PFSK-1 (cell line): Measurements from ENCODE around the gene PHACTR3.

Source experiments
- FOXP2 ChIP-seq: optimal IDR thresholded peaks from 2 replicates; pipeline ENCODE3; 2011; ENCODE audit warnings: borderline replicate concordance, control low read depth, inconsistent platforms; ENCODE audit not compliant: insufficient read depth; ENCODE audit errors: extremely low read length, extremely low read depth
- POLR2AphosphoS5 ChIP-seq: IDR thresholded peaks from 2 replicates; pipeline ENCODE4 v1.6.1; 2012; ENCODE audit warnings: low read depth, mild to moderate bottlenecking, control low read depth, low read length, moderate library complexity
- SIN3A ChIP-seq: IDR thresholded peaks from 2 replicates; pipeline ENCODE4 v1.6.1; 2012; ENCODE audit warnings: mild to moderate bottlenecking, low read length, moderate library complexity, borderline replicate concordance; ENCODE audit not compliant: insufficient read depth
- TAF1 ChIP-seq: IDR thresholded peaks from 2 replicates; pipeline ENCODE4 v1.6.1; 2012; ENCODE audit warnings: low read length, control low read depth, borderline replicate concordance; ENCODE audit not compliant: insufficient read depth
- TF ChIP-seq, protein P1 (sequence below), 2 experiments: IDR thresholded peaks; 2 replicates each; pipeline versions ENCODE4 v1.6.1 to v1.8.0; 2011 to 2012; ENCODE audit warnings: low read depth in 2 of 2, low read length in 2 of 2, control low read depth in 1 of 2, inconsistent platforms in 1 of 2, mild to moderate bottlenecking in 1 of 2, moderate library complexity in 1 of 2; ENCODE audit not compliant: insufficient read depth in 1 of 2

PHACTR3 gene

DNA sequence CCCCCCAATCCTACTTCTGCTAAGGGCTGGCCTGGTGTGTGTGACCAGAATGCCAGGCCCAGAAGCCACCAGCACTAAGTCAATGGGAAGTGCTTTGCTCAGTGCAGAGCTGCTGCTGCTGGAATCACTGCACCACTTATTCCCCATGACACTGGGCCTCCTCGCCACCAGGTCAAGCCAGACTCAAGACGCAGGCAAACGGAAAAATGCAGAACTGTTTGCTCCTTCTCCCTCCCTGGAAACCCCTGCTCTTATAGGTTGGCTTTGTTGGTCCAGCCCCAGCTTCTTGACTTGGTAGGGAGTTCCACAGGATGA, 121.9 kb downstream of the PHACTR3 start:
- TF ChIP-seq, protein P1, sequence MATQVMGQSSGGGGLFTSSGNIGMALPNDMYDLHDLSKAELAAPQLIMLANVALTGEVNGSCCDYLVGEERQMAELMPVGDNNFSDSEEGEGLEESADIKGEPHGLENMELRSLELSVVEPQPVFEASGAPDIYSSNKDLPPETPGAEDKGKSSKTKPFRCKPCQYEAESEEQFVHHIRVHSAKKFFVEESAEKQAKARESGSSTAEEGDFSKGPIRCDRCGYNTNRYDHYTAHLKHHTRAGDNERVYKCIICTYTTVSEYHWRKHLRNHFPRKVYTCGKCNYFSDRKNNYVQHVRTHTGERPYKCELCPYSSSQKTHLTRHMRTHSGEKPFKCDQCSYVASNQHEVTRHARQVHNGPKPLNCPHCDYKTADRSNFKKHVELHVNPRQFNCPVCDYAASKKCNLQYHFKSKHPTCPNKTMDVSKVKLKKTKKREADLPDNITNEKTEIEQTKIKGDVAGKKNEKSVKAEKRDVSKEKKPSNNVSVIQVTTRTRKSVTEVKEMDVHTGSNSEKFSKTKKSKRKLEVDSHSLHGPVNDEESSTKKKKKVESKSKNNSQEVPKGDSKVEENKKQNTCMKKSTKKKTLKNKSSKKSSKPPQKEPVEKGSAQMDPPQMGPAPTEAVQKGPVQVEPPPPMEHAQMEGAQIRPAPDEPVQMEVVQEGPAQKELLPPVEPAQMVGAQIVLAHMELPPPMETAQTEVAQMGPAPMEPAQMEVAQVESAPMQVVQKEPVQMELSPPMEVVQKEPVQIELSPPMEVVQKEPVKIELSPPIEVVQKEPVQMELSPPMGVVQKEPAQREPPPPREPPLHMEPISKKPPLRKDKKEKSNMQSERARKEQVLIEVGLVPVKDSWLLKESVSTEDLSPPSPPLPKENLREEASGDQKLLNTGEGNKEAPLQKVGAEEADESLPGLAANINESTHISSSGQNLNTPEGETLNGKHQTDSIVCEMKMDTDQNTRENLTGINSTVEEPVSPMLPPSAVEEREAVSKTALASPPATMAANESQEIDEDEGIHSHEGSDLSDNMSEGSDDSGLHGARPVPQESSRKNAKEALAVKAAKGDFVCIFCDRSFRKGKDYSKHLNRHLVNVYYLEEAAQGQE (IDR thresholded peaks at IDR 0.05; ENCODE audit: insufficient read depth in 1 of 2, low read depth in 2 of 2, low read length in 2 of 2) = no peak
- TF ChIP-seq FOXP2 (no peak), SIN3A (no peak), TAF1 (no peak), POLR2AphosphoS5 (no peak)

DNA sequence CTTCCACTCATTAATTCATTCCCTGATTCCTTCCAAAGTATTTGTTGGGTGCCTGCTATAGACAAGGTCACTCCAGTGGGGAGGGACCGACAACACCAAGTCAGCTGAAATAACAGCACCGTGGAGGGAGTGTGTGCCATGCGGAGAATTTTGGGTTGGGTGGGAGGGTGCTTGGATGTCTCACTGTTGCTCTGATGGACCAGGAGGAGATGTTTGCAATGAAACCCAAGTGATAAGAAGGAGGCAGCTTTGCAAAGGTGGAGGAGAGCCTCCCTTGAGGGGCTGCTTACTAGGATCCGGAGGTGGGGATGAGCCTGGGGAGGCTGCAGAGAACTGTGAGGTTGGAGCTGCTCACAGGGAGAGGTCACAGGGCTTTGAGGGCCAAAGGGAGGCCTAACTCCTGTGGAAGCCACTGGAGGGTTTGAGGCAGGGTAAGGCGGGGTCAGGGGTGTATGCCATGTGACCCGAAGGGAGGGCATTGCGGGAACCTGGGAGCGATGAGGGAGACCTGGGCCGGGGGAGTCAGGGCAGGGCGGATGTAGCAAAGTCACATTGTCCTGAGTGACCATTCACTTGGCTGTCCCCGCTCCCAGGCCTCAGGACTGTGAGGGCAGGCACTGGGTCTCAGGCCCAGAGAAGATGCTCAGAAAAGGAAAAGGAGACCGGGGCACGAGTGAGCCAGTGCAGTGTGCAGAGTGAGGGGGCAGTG, 124.5 kb downstream of the PHACTR3 start:
- no peak for TF ChIP-seq TAF1
- TF ChIP-seq FOXP2 = no peak
- TF ChIP-seq, protein P1 (IDR thresholded peaks at IDR 0.05; ENCODE audit: insufficient read depth in 1 of 2, low read depth in 2 of 2, low read length in 2 of 2) = no peak
- no peak for TF ChIP-seq POLR2AphosphoS5
- TF ChIP-seq SIN3A = no peak

DNA sequence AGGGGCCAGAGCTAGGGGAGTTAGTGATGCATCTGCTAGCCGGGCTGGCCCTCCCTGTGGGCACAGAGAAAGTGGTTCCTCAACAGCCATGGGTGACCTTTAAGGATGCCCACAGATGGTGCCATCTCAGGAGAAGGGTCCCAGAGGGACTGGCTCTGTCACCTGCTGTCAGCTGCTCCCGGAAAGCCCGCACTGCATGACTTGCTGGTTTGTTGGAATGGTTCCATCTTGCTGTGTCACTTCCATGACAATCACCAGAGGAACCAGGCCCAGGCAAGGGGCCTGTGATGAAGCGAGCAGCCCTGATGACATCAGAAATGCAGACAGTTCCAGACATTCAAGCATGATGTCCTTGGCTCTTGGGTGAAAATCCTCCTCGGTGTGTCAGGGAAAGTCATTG, 125.2 kb downstream of the PHACTR3 start:
- no peak for TF ChIP-seq POLR2AphosphoS5
- TF ChIP-seq, protein P1 (IDR thresholded peaks at IDR 0.05; ENCODE audit: insufficient read depth in 1 of 2, low read depth in 2 of 2, low read length in 2 of 2) = no peak
- TF ChIP-seq FOXP2 = no peak
- TF ChIP-seq TAF1 = no peak
- TF ChIP-seq SIN3A = no peak

DNA sequence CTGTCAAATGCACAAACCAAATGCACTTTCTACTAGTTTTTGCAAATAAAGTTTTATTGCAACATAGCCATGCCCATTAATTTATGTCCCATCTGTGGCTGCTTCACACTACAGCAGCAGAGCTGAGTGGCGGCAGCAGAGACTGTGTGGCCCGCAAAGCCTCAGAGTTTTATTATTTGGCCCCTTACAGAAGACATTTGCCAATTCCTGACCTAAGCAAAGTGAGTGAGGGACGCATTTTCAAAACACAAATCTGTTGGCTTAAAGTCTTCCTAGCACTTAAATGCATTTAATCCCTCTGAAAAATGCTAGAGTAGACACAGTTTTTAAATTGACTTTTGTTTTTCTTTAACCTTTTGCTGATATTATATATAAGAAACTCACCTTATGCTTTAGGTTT, 126.4 kb downstream of the PHACTR3 start:
- TF ChIP-seq SIN3A = no peak
- no peak for TF ChIP-seq TAF1
- TF ChIP-seq POLR2AphosphoS5 = no peak
- TF ChIP-seq, protein P1 (IDR thresholded peaks at IDR 0.05; ENCODE audit: insufficient read depth in 1 of 2, low read depth in 2 of 2, low read length in 2 of 2) = no peak
- no peak for TF ChIP-seq FOXP2
